Measurements from ENCODE around the gene APCDD1L.

APCDD1L gene

DNA sequence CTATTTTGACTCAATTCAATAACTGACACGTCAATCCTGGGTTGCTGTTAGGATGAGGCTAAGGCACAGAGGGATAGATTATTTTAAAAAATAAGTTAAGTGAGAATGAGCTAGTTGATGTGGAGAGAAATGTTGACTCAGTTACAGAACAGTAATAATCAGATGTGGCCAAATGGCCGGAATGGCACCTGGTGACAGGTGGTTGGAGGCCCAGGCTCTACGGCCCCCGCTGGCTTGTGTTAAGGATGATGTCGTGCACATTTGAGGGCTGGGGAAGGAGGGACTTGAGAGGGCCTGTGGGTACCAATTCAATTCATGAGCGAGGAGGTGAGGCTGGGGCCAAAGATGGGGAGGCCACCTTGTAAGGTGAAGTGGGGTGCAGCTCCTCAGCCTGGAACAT, 31.7 kb downstream of the APCDD1L start:
- no peak for DNase-seq

DNA sequence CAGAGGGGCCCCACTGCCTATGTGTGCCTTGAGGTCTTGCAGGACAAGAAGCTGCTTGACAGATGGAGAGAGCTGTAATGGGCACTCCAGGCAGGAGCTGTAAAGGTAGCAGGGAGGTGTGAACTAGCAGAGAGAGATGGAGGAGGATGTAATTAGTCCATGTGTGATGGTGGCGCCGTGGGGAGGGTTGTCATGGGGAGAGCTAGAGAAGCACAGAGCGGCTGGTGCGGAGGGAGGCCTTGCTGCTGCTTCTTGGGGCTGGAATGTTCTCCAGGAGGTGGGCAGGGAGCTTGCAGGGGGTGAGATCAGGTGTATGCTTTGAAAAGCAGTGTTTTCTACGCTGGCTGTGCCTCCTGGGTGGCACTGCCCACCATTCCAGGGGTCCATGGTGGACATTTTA, 32.1 kb downstream of the APCDD1L start:
- DNase-seq, result no peak

- DNase-seq, result no peak
Measured at GRCh38 chr20:58482416-58482815, 32.8 kb downstream of the APCDD1L start.

GRCh38 chr20:58481481-58482021, 33.6 kb downstream of the APCDD1L start:
- DNase-seq, result no peak

DNA sequence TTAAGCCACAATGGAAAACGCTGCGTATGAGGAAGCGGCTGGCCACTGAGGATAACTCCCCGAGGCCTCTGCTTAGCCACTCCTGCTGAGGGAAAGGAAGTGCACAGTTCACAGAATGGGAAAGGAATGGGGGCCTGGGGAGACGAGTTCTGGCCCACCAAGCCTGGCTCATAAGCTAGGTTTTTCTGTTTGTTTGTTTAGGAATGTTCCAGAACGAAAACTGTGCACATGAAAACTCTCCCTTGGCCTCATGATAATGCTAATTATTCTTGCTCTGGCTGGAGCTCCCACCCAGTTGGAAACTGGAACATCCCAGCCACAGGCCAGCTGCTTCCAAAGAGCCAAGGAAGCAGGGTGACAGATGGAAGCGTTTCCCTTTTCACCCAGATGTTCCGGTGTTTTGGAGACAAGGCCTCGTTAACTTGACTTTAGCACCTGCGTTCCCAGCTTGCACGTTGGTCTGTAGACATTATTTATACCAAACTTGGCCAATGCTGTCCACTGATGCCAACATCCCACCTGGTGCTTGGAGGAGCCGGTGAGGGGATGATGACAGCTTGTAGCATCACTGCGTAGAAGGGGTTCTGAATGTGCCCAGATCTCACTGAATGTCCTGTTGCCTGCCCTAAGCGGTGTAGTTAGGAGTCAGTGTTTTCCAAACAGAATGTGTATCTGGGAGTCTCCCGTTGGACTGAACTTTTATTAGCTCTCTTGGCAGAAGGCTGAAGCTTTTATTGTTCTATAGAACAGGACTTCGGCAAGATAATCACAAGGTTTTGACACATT, 34.5 kb downstream of the APCDD1L start:
- no peak for DNase-seq

DNA sequence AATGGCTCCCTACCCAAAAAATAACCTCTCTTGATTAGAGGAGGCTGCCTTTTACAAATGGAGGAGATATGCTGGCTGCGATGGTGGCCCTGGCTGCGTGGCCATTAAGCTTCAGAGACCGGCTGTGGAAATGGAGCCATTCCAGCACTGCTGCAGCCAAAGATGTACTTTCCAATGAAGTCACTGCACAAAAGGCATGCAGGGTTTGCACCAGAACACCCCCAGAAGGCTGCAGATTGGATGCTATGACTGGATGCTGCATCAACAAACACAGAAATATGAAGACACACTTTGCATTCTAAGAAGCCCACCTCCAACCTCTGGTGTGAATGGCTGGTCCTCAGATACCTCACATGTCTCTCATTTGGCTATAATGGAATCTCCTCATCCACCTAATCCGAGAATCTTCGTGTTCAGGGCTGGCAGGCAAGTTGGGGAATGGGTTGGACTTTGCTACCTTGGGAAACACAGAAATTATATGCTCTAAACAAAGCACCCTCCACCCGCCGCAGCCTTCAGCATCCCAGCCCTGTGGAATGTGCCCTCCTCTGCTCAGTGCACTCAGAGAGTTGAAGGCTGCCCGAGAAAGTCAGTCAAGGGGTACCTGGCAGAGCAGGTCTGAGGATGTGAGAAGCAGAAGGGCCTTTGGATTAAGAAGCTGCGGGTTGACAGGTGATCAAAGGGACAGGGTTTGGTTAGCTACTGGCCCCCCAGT, 35.3 kb downstream of the APCDD1L start:
- DNase-seq, result no peak

DNA sequence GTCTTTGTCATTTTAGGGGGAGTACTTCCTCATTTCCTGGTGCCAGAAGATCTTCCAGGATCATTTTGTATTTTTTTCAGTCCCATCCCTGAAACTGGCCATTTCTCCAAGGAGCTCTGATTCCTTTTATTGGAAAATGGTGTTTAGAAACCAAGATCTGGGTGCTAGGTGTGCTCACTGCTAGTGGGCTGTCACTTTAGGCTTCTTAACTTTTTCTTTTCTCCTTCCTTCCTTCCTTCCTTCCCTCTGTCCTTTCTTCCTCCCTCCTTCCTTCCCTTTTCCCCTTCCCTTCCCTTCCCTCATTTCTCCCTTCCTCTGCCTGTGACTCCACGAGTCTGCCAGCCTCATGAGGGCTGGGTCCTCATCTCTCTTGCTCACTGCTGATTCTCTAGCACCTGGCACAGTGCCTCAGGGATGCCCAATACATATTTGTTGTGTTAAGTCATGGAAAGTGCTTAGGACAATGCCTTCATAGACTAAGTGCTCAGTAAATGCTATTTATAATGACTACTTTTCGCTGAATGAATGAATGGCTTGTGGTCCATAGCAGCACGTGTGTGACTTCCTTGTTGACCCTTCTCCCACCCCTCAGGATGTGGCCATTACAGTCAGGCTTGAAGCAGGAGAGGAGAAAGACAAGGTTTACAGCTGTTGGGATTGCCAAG, 36.9 kb downstream of the APCDD1L start:
- no peak for DNase-seq

GRCh38 chr20:58475466-58475865, 39.7 kb downstream of the APCDD1L start:
- DNase-seq, result no peak

- no peak for DNase-seq
Measured at GRCh38 chr20:58473453-58474425, 41.5 kb downstream of the APCDD1L start.

DNA sequence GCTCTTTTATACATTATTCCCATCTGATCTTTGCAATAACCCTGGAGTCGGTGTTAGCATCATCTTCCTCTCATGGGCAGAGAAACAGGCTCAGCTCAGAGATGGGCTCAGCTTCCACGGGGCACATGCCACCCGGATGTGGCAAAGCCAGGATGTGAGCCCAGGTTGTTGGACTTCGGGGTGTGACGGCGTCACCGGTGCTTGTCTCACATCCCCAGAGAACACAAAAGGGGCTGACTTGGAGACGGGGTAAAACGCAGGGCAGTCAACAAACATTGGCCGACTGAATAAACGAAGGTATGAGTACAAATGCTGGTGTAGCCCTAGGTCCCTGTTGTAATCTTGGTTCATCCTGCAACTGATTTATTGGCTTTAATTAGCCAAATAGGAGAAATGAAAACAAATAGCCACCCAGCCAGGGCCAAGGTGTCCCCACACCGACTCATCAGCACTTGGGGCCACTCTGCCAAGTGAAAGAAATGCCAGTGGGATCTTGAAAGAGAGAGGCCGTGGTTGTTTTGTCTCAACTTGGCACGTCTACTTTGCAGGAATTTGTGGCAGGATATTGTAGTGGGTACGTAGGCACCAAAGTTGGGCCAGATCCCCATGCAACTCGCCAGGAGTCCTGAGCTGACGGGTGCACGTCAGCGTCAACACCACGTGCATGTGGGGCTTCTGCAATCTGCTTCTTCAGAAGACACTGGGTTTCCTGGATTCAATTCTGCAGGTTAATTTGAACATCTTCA, 42.8 kb downstream of the APCDD1L start:
- DNase-seq, result no peak

GRCh38 chr20:58471193-58472164, 43.7 kb downstream of the APCDD1L start:
- DNase-seq, result no peak

- DNase-seq, result no peak
Measured at GRCh38 chr20:58470336-58471192, 44.6 kb downstream of the APCDD1L start.

DNA sequence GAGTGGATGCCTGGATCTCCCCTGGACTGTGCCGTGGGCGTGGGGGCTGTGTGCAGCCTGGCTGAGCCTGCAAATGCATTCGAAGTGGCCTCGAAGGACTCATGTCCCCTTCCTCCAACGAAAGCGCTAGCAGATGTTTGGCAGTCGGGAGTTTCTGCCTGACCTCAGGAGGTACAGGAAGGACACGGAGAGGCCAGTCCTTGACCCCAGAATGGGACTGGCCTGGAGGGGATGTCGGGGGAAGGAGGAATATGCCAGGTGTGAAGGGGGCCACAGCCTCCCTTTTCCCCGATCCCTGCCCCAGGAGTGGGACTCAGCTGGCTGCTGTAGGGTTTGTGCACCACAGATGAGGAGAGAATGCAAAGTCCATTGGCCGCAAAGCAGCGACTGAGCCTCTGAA, 45.6 kb downstream of the APCDD1L start:
- DNase-seq, result no peak

- DNase-seq, result no peak
Measured at GRCh38 chr20:58467572-58468527, 47.3 kb downstream of the APCDD1L start.

- DNase-seq, result no peak
Measured at GRCh38 chr20:58466729-58467571, 48.2 kb downstream of the APCDD1L start.

GRCh38 chr20:58466095-58466708, 49.0 kb downstream of the APCDD1L start:
- DNase-seq, result no peak

GRCh38 chr20:58464838-58465237, 50.4 kb downstream of the APCDD1L start:
- DNase-seq, result no peak

Measured in SHP77 treated with DMSO at 0.1 percent for 48 hours (cell line).